Muscle layer of colon (tissue), 2 donors: ENCODE results near the gene RPUSD4.

Source experiments
- H3K27ac ChIP-seq: one replicate; pipeline ENCODE4 v1.7.0; 2013; ENCODE audit warnings: low read depth, mild to moderate bottlenecking, low read length, moderate library complexity
- H3K27me3 ChIP-seq, 2 donors: one replicate each; pipeline ENCODE4 v1.7.0; 2013; ENCODE audit warnings: low read length in 2 of 2, mild to moderate bottlenecking in 2 of 2; ENCODE audit not compliant: insufficient read depth in 2 of 2, control insufficient read depth in 1 of 2
- H3K36me3 ChIP-seq: one replicate; pipeline ENCODE4 v1.7.0; 2013; ENCODE audit warnings: mild to moderate bottlenecking, low read length; ENCODE audit not compliant: insufficient read depth
- H3K4me1 ChIP-seq: one replicate; pipeline ENCODE4 v1.7.0; 2013; ENCODE audit warnings: mild to moderate bottlenecking, low read length; ENCODE audit not compliant: insufficient read depth
- H3K4me3 ChIP-seq, 2 donors: one replicate each; pipeline ENCODE4 v1.7.0; 2013; ENCODE audit warnings: low read length in 2 of 2, low read depth in 1 of 2, mild to moderate bottlenecking in 1 of 2, moderate library complexity in 1 of 2
- H3K9ac ChIP-seq: one replicate; pipeline ENCODE4 v1.7.0; 2013; ENCODE audit warnings: low read length
- H3K9me3 ChIP-seq: one replicate; pipeline ENCODE4 v1.7.0; 2013; ENCODE audit warnings: mild to moderate bottlenecking, low read length
- donor health status: abdominal sarcoma.
- donor health status: Adenocarcinoma of cecum.

Gene RPUSD4

GRCh38 chr11:126174816-126175215, 36.6 kb downstream of the RPUSD4 start:
- Histone ChIP-seq H3K36me3 (no peaks in the 10 kb centered on the region), H3K4me1 (no peaks in the 10 kb centered on the region), H3K27me3 (no peaks in the 10 kb centered on the region), H3K9ac (no peak overlapping the region), H3K9me3 (no peaks in the 10 kb centered on the region), H3K4me3 (no peak overlapping the region), H3K27ac (no peak overlapping the region)

- Histone ChIP-seq H3K4me3 (no peak overlapping the region), H3K27ac (no peak overlapping the region), H3K4me1 (no peaks in the 10 kb centered on the region), H3K27me3 (no peaks in the 10 kb centered on the region), H3K36me3 (no peaks in the 10 kb centered on the region), H3K9me3 (no peaks in the 10 kb centered on the region), H3K9ac (no peak overlapping the region)
These were observed 38.2 kb downstream of the RPUSD4 start for GRCh38 chr11:126173257-126173656.

- H3K4me3 ChIP-seq = no peak overlapping the region
- no peak overlapping the region for H3K9ac ChIP-seq
- no peaks in the 10 kb centered on the region for H3K27me3 ChIP-seq
- H3K36me3 ChIP-seq = no peaks in the 10 kb centered on the region
- no peaks in the 10 kb centered on the region for H3K9me3 ChIP-seq
- H3K27ac ChIP-seq = no peak overlapping the region
- peaks cover 4% of the 10 kb centered on the region for H3K4me1 ChIP-seq
These were observed 38.8 kb downstream of the RPUSD4 start for GRCh38 chr11:126172596-126173038.

GRCh38 chr11:126169291-126169690, 42.2 kb downstream of the RPUSD4 start:
- H3K36me3 ChIP-seq = no peaks in the 10 kb centered on the region
- no peak overlapping the region for H3K27ac ChIP-seq
- peaks cover 31% of the 10 kb centered on the region for H3K4me1 ChIP-seq
- H3K9me3 ChIP-seq = no peaks in the 10 kb centered on the region
- H3K27me3 ChIP-seq = no peaks in the 10 kb centered on the region
- H3K4me3 ChIP-seq = no peak overlapping the region
- H3K9ac ChIP-seq = no peak overlapping the region

GRCh38 chr11:126167488-126167887, 44.0 kb downstream of the RPUSD4 start:
- Histone ChIP-seq H3K36me3 (no peaks in the 10 kb centered on the region), H3K9ac (no peak overlapping the region), H3K9me3 (no peaks in the 10 kb centered on the region), H3K27ac (no peak overlapping the region), H3K4me3 (no peak overlapping the region), H3K27me3 (no peaks in the 10 kb centered on the region), H3K4me1 (peaks cover 45% of the 10 kb centered on the region)

- no peak overlapping the region for H3K9ac ChIP-seq
- H3K9me3 ChIP-seq = no peaks in the 10 kb centered on the region
- H3K27ac ChIP-seq = no peak overlapping the region
These were observed 45.0 kb downstream of the RPUSD4 start for GRCh38 chr11:126166413-126166812.

GRCh38 chr11:126165757-126166156, 45.7 kb downstream of the RPUSD4 start:
- Histone ChIP-seq H3K4me1 (peaks cover 49% of the 10 kb centered on the region), H3K9me3 (no peaks in the 10 kb centered on the region), H3K36me3 (no peaks in the 10 kb centered on the region), H3K9ac (no peak overlapping the region), H3K4me3 (no peak overlapping the region), H3K27me3 (no peaks in the 10 kb centered on the region), H3K27ac (peak overlapping the region; percentile 39)

More at GRCh38 chr11:126166413-126166812, 45.0 kb downstream of the RPUSD4 start:
- H3K36me3 ChIP-seq = no peaks in the 10 kb centered on the region
- no peak overlapping the region for H3K4me3 ChIP-seq
- no peaks in the 10 kb centered on the region for H3K27me3 ChIP-seq
- peaks cover 49% of the 10 kb centered on the region for H3K4me1 ChIP-seq

- no peak overlapping the region for H3K9ac ChIP-seq
- peak overlapping the region; percentile 39 for H3K27ac ChIP-seq
- no peak overlapping the region for H3K4me3 ChIP-seq
- H3K9me3 ChIP-seq = no peaks in the 10 kb centered on the region
- H3K4me1 ChIP-seq = peaks cover 49% of the 10 kb centered on the region
- no peaks in the 10 kb centered on the region for H3K36me3 ChIP-seq
- no peaks in the 10 kb centered on the region for H3K27me3 ChIP-seq
These were observed 46.1 kb downstream of the RPUSD4 start for GRCh38 chr11:126165311-126165720.

GRCh38 chr11:126164781-126165180, 46.7 kb downstream of the RPUSD4 start:
- no peak overlapping the region for H3K4me3 ChIP-seq
- no peak overlapping the region for H3K9ac ChIP-seq
- no peaks in the 10 kb centered on the region for H3K27me3 ChIP-seq
- peaks cover 49% of the 10 kb centered on the region for H3K4me1 ChIP-seq
- H3K9me3 ChIP-seq = no peaks in the 10 kb centered on the region
- no peaks in the 10 kb centered on the region for H3K36me3 ChIP-seq
- no peak overlapping the region for H3K27ac ChIP-seq

GRCh38 chr11:126163779-126164178, 47.7 kb downstream of the RPUSD4 start:
- no peaks in the 10 kb centered on the region for H3K36me3 ChIP-seq
- H3K4me1 ChIP-seq = peaks cover 49% of the 10 kb centered on the region
- H3K4me3 ChIP-seq = no peak overlapping the region
- no peak overlapping the region for H3K27ac ChIP-seq
- H3K9me3 ChIP-seq = no peaks in the 10 kb centered on the region
- no peaks in the 10 kb centered on the region for H3K27me3 ChIP-seq
- H3K9ac ChIP-seq = no peak overlapping the region

- Histone ChIP-seq H3K4me3 (peak overlapping the region in 1 of 2 donors; percentile 11), H3K9me3 (no peaks in the 10 kb centered on the region), H3K27ac (peak overlapping the region; percentile 48), H3K4me1 (peaks cover 49% of the 10 kb centered on the region), H3K9ac (no peak overlapping the region), H3K36me3 (no peaks in the 10 kb centered on the region), H3K27me3 (no peaks in the 10 kb centered on the region)
These were observed 48.3 kb downstream of the RPUSD4 start for GRCh38 chr11:126163074-126163700.
